ENCODE measurements around the gene ETV5. TPM values are rescaled to one million over a fixed set of nuclear protein-coding genes. Genes with fewer than 3 reads are reported as not detected.

The ETV5 gene
- total and polyA plus RNA-seq, 9 of the 15 experiments (the other 6 are each of a cell fraction or from before 2014, with no cell fraction given) = 9.2 to 25.9 (median 15.9) TPM

DNA sequence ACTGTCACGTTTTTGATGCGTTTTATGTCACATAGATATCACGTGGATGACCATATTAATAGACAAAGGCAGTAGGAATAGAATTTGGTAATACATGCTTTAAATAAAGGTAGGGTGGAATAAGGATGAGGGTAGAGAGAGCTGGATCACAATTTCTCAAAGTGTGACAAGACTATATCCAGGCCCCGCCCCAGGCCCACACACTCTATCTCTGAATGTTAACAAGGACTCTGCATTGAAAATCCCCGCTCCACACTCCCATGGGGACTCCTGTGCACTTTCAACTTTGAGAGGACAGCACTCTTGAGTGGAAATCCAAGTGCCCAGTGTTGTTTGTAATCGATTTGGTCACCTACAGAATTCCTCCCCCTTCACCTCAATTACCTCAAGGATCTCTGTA, 31.4 kb downstream of the ETV5 start:
- no peak overlapping the region for H3K9ac ChIP-seq (ENCODE audit: insufficient read depth in 1 of 2, low read depth in 2 of 2, low read length in 2 of 2)
- no peaks in the 10 kb centered on the region for H3K79me2 ChIP-seq (ENCODE audit: control insufficient read depth, insufficient read depth, low read length)
- in situ Hi-C loops (cut with MboI) = no loop called here
- 0 out of 2 replicates have a peak, but pooled peaks cover 2% of the 10 kb centered on the region for H3K9me3 ChIP-seq (replicated peaks; ENCODE audit: control insufficient read depth, insufficient read depth, low read depth, low read length)
- no peaks in the 10 kb centered on the region for H4K20me1 ChIP-seq (replicated peaks; ENCODE audit: control insufficient read depth, insufficient read depth, low read length)
- H3K4me3 ChIP-seq = no peak overlapping the region
- CTCF ChIA-PET (ENCODE audit: low intra/inter-chr PET ratio) = no interaction called here
- FAIRE-seq (no peak), DNase-seq (ENCODE audit: extremely low read depth in 1 of 4, low spot score in 3 of 4) (no peak), ATAC-seq (no peak)
- H3K9me1 ChIP-seq (ENCODE audit: control insufficient read depth, insufficient read depth, low read length) = no peaks in the 10 kb centered on the region
- no peak overlapping the region for H2AFZ ChIP-seq (ENCODE audit: low read depth, low read length)
- peaks cover 6% of the 10 kb centered on the region; the same call in 2 of the 3 replicates for H3K36me3 ChIP-seq (ENCODE audit: control insufficient read depth, insufficient read depth, low read length)
- POLR2A ChIA-PET = no interaction called here
- H3K4me2 ChIP-seq (ENCODE audit: insufficient read depth, low read length) = no peak overlapping the region
- intact Hi-C loops (cut with micrococcal nuclease) = no loop called here
- 78% methylated on average over 6 of the region's 6 CpGs for WGBS (ENCODE audit: insufficient coverage, low coverage, missing lambda C conversion rate)
- no peaks in the 10 kb centered on the region for H3K4me1 ChIP-seq (replicated peaks in 1 of 2; ENCODE audit: control insufficient read depth in 2 of 2, insufficient read depth in 2 of 2, low read length in 2 of 2)
- BruUV-seq (replicated peaks) = no TSS peak
- H3K27me3 ChIP-seq (ENCODE audit: control insufficient read depth in 2 of 2, insufficient read depth in 2 of 2, low read length in 2 of 2) = no peaks in the 10 kb centered on the region
- H3K27ac ChIP-seq (ENCODE audit: extremely low read depth, low read depth, low read length) = no peak overlapping the region
- TF ChIP-seq CHCHD3 (CRISPR knock-in tag; IDR thresholded peaks at IDR 0.05) = no peak
- TF ChIP-seq DACH1 (IDR thresholded peaks at IDR 0.05; ENCODE audit: partially characterized antibody) = no peak
- TF ChIP-seq PRPF4 (IDR thresholded peaks at IDR 0.05; ENCODE audit: insufficient read depth, low read depth, low read length, poor library complexity, severe bottlenecking) = no peak
- no peak for TF ChIP-seq FOS (IDR thresholded peaks at IDR 0.05; ENCODE audit: extremely low read depth, insufficient read length)
- TF ChIP-seq CBFA2T2 (conservative IDR thresholded peaks at IDR 0.05) = no peak
- no peak for TF ChIP-seq SPI1 (IDR thresholded peaks at IDR 0.05; ENCODE audit: borderline replicate concordance, low read depth, low read length)
- TF ChIP-seq MAFK (IDR thresholded peaks at IDR 0.05; ENCODE audit: low read length) = no peak
- no peak for TF ChIP-seq ETV1 (tag; conservative IDR thresholded peaks at IDR 0.05; ENCODE audit: low read depth)
- TF ChIP-seq HDAC6 (IDR thresholded peaks at IDR 0.05; ENCODE audit: low read depth, low read length) = no peak
- TF ChIP-seq IFI16 (CRISPR knock-in tag; IDR thresholded peaks at IDR 0.05) = no peak
- TF ChIP-seq TGIF2 (CRISPR knock-in tag; IDR thresholded peaks at IDR 0.05) = no peak
- TF ChIP-seq MEIS2 (IDR thresholded peaks at IDR 0.05; ENCODE audit: partially characterized antibody) = no peak
- TF ChIP-seq MEF2D (tag; conservative IDR thresholded peaks at IDR 0.05; ENCODE audit: low read depth) = no peak
- TF ChIP-seq GABPA (tag; conservative IDR thresholded peaks at IDR 0.05; ENCODE audit: low read depth) = no peak
- TF ChIP-seq, protein P1, sequence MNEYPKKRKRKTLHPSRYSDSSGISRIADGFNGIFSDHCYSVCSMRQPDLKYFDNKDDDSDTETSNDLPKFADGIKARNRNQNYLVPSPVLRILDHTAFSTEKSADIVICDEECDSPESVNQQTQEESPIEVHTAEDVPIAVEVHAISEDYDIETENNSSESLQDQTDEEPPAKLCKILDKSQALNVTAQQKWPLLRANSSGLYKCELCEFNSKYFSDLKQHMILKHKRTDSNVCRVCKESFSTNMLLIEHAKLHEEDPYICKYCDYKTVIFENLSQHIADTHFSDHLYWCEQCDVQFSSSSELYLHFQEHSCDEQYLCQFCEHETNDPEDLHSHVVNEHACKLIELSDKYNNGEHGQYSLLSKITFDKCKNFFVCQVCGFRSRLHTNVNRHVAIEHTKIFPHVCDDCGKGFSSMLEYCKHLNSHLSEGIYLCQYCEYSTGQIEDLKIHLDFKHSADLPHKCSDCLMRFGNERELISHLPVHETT (CRISPR knock-in tag; conservative IDR thresholded peaks at IDR 0.05 in 1 of 2, IDR thresholded peaks at IDR 0.05 in 1 of 2) = no peak
- no peak for TF ChIP-seq SREBF1 (IDR thresholded peaks at IDR 0.05; ENCODE audit: borderline replicate concordance, low read depth, low read length)
- no peak for TF ChIP-seq ZNF699 (CRISPR knock-in tag; IDR thresholded peaks at IDR 0.05; ENCODE audit: insufficient replicate concordance)
- TF ChIP-seq POLR3A (IDR thresholded peaks at IDR 0.05; ENCODE audit: borderline replicate concordance, extremely low read depth, insufficient read depth, insufficient read length) = no peak

Data from K562 (cell line).